ENCODE measurements around the gene HRH4. TPM values are rescaled to one million over a fixed set of nuclear protein-coding genes. Genes with fewer than 3 reads are reported as not detected.

Gene HRH4
- total and polyA plus RNA-seq, 9 donors: 0.06 to 0.08 TPM; not detected in 7

GRCh38 chr18:24516261-24516660 lies 55.8 kb downstream of the HRH4 start:
- no peaks in the 10 kb centered on the region for H3K9me3 ChIP-seq
- no peaks in the 10 kb centered on the region for H3K27me3 ChIP-seq
- intact Hi-C loops (cut with DNase I): no loop called here
- no peaks in the 10 kb centered on the region for H3K36me3 ChIP-seq
- no peaks in the 10 kb centered on the region for H3K4me1 ChIP-seq (ENCODE audit: insufficient read depth)
- H3K4me3 ChIP-seq: no peak overlapping the region
- no peak overlapping the region for H3K27ac ChIP-seq
- WGBS, 3 donors: 89 to 94% (median 91%) methylated on average over 3 of the region's 3 CpGs
- TF ChIP-seq POLR2A (IDR thresholded peaks at IDR 0.05): no peak
- TF ChIP-seq EP300 (IDR thresholded peaks at IDR 0.05): no peak
- TF ChIP-seq CTCF (IDR thresholded peaks at IDR 0.05): no peak
- no peak for DNase-seq

- no peaks in the 10 kb centered on the region for H3K9me3 ChIP-seq
- TF ChIP-seq CTCF (IDR thresholded peaks at IDR 0.05) (no peak), EP300 (IDR thresholded peaks at IDR 0.05) (no peak), POLR2A (IDR thresholded peaks at IDR 0.05) (no peak)
- no peaks in the 10 kb centered on the region for H3K27me3 ChIP-seq
- no peak overlapping the region for H3K4me3 ChIP-seq
- 92 to 95% (median 94%) methylated on average over 6 to 8 of the region's 8 CpGs for WGBS, 3 donors
- DNase-seq: no peak
- H3K4me1 ChIP-seq (ENCODE audit: insufficient read depth): no peaks in the 10 kb centered on the region
- H3K27ac ChIP-seq: no peak overlapping the region
- no peaks in the 10 kb centered on the region for H3K36me3 ChIP-seq
- intact Hi-C loops (cut with DNase I): no loop called here
Observed at GRCh38 chr18:24517554-24517953, 57.1 kb downstream of the HRH4 start.

- Histone ChIP-seq H3K36me3 (no peaks in the 10 kb centered on the region), H3K27ac (no peak overlapping the region), H3K4me1 (ENCODE audit: insufficient read depth) (no peaks in the 10 kb centered on the region), H3K27me3 (no peaks in the 10 kb centered on the region), H3K4me3 (no peak overlapping the region), H3K9me3 (no peaks in the 10 kb centered on the region)
- intact Hi-C loops (cut with DNase I): no loop called here
- no peak for DNase-seq
- no peak for TF ChIP-seq EP300 (IDR thresholded peaks at IDR 0.05)
- no peak for TF ChIP-seq CTCF (IDR thresholded peaks at IDR 0.05)
- no peak for TF ChIP-seq POLR2A (IDR thresholded peaks at IDR 0.05)
- 83 to 88% (median 83%) methylated on average over 14 of the region's 14 CpGs for WGBS, 3 donors
Observed at GRCh38 chr18:24518596-24518995, 58.2 kb downstream of the HRH4 start.

Small RNA genes lying within 50 kb of the gene (small RNA-seq; reads per million reads assigned to genes)
- not detected for gene RF00019

Other genes starting within 250 kb of the HRH4 start
- 10 to 100 TPM; 28.1 to 50.5 (median 40.2) TPM for gene OSBPL1A, start 62.8 kb upstream of the HRH4 start, total RNA-seq
- 10 to 100 TPM; 30.2 to 68.9 TPM for gene OSBPL1A, start 62.8 kb upstream of the HRH4 start, polyA plus RNA-seq
- 10 to 100 TPM; 13.7 to 50.3 (median 28.7) TPM for gene IMPACT, start 34.0 kb upstream of the HRH4 start, total RNA-seq
- gene IMPACT, start 34.0 kb upstream of the HRH4 start, polyA plus RNA-seq: 10 to 100 TPM; 15.7 to 30.3 TPM

Measured in ovary (tissue), 9 donors.